Activated effector memory CD4-positive, alpha-beta T cell treated with anti-CD3 and anti-CD28 coated beads, Interleukin-2, amount 50 U/mL, for 16 hours (primary cell): ENCODE results near the gene VAC14.
"Not testable (repeated sequence)": the region's sequence is repeated elsewhere in the genome, so short reads cannot be mapped to it uniquely, and the experiment has no call there.

Experiments used
- DNase-seq: peaks from one replicate; pipeline ENCODE4 v3.0.0-alpha.2; 2020

Gene VAC14

GRCh38 chr16:70678121-70678897 is 122.6 kb downstream of the VAC14 start:
- no peak for DNase-seq

- DNase-seq: no peak
Observed at GRCh38 chr16:70677499-70678120, 123.3 kb downstream of the VAC14 start.

- no peak for DNase-seq
Observed at GRCh38 chr16:70676675-70677498, 124.1 kb downstream of the VAC14 start.

GRCh38 chr16:70675851-70676513 is 125.0 kb downstream of the VAC14 start:
- DNase-seq: no peak

GRCh38 chr16:70674221-70675014 is 126.5 kb downstream of the VAC14 start:
- DNase-seq: no peak

GRCh38 chr16:70670938-70671337 is 130.0 kb downstream of the VAC14 start:
- not testable (repeated sequence) for DNase-seq

GRCh38 chr16:70670175-70670574 is 130.8 kb downstream of the VAC14 start:
- no peak for DNase-seq

- no peak for DNase-seq
Observed at GRCh38 chr16:70665806-70666735, 134.9 kb downstream of the VAC14 start.

- no peak for DNase-seq
Observed at GRCh38 chr16:70665113-70665694, 135.8 kb downstream of the VAC14 start.

- DNase-seq: no peak
Observed at GRCh38 chr16:70664325-70665112, 136.4 kb downstream of the VAC14 start.

GRCh38 chr16:70663524-70664324 is 137.2 kb downstream of the VAC14 start:
- no peak for DNase-seq

GRCh38 chr16:70662991-70663523 is 137.9 kb downstream of the VAC14 start:
- no peak for DNase-seq

- DNase-seq: no peak
Observed at GRCh38 chr16:70661918-70662641, 138.9 kb downstream of the VAC14 start.

GRCh38 chr16:70661534-70661917 is 139.4 kb downstream of the VAC14 start:
- no peak for DNase-seq

- DNase-seq: no peak
Observed at GRCh38 chr16:70660672-70661350, 140.1 kb downstream of the VAC14 start.

- no peak for DNase-seq
Observed at GRCh38 chr16:70659953-70660671, 140.8 kb downstream of the VAC14 start.

GRCh38 chr16:70659546-70659945 is 141.4 kb downstream of the VAC14 start:
- no peak for DNase-seq
